Vagina (tissue), 2 donors: ENCODE results near the gene SCNN1B.

Source experiments
- POLR2A ChIP-seq, 2 donors: fragments of 450-650 bp; IDR thresholded peaks; one replicate each; pipeline ENCODE4 v1.6.1; 2017; ENCODE audit warnings: antibody characterized with exemption in 2 of 2, mild to moderate bottlenecking in 2 of 2, moderate library complexity in 2 of 2
- POLR2AphosphoS5 ChIP-seq, 2 donors: sonication (generic); formaldehyde crosslinking; IDR thresholded peaks; one replicate each; pipeline ENCODE4 v1.9.0; 2017; ENCODE audit warnings: antibody characterized with exemption in 2 of 2, mild to moderate bottlenecking in 2 of 2, low read depth in 1 of 2; ENCODE audit not compliant: insufficient read depth in 1 of 2
- TF ChIP-seq, protein P1 (sequence below), 3 experiments: fragments of 450-650 bp in 2 of 3; fragments of 200-600 bp in 1 of 3; sonication (generic) in 1 of 3; IDR thresholded peaks; one replicate each; pipeline ENCODE4 v1.5.1; 2017 to 2019; ENCODE audit warnings: antibody characterized with exemption in 3 of 3, mild to moderate bottlenecking in 2 of 3, moderate library complexity in 2 of 3

DNA sequence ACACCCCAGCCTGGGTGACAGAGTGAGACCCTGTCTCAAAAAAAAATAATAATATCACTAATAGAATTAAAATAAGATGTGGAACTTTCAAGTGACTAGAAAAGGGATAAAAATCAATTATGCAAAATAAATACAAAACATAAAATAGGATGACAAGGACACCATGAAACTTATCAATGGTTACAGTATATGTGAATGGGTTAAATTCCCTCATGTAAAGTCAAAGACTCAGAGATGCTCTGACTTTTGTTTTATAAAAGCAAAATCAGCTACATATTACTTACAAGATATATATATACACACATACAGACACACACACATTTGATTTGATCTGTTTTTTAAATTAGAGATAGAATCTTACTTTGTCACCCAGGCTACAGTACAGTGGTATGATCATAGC lies 33.5 kb upstream of the SCNN1B start:
- TF ChIP-seq POLR2AphosphoS5 (IDR thresholded peaks at IDR 0.05; ENCODE audit: insufficient read depth in 1 of 2, low read depth in 1 of 2) = no peak
- TF ChIP-seq, protein P1, sequence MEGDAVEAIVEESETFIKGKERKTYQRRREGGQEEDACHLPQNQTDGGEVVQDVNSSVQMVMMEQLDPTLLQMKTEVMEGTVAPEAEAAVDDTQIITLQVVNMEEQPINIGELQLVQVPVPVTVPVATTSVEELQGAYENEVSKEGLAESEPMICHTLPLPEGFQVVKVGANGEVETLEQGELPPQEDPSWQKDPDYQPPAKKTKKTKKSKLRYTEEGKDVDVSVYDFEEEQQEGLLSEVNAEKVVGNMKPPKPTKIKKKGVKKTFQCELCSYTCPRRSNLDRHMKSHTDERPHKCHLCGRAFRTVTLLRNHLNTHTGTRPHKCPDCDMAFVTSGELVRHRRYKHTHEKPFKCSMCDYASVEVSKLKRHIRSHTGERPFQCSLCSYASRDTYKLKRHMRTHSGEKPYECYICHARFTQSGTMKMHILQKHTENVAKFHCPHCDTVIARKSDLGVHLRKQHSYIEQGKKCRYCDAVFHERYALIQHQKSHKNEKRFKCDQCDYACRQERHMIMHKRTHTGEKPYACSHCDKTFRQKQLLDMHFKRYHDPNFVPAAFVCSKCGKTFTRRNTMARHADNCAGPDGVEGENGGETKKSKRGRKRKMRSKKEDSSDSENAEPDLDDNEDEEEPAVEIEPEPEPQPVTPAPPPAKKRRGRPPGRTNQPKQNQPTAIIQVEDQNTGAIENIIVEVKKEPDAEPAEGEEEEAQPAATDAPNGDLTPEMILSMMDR (IDR thresholded peaks at IDR 0.05) = no peak
- TF ChIP-seq POLR2A (IDR thresholded peaks at IDR 0.05) = no peak
